Islet precursor cell (in vitro differentiated cells): ENCODE data around the gene PAAF1.
A peak's percentile ranks its signal among the peaks of the same experiment; 100 is the strongest.
"Not testable (repeated sequence)": the region's sequence is repeated elsewhere in the genome, so short reads cannot be mapped to it uniquely, and the experiment has no call there.

Experiments
- DNase-seq: peaks from one replicate; pipeline ENCODE4 v3.0.0-alpha.2; 2018

PAAF1 gene

GRCh38 chr11:73888244-73888643 is 11.4 kb downstream of the PAAF1 start:
- no peak for DNase-seq

GRCh38 chr11:73889019-73889418 is 12.2 kb downstream of the PAAF1 start:
- no peak for DNase-seq

GRCh38 chr11:73889536-73889935 is 12.7 kb downstream of the PAAF1 start:
- no peak for DNase-seq

- no peak for DNase-seq
Measured at GRCh38 chr11:73893041-73893440, 16.2 kb downstream of the PAAF1 start.

GRCh38 chr11:73894725-73895335 is 18.0 kb downstream of the PAAF1 start:
- DNase-seq: no peak

GRCh38 chr11:73902303-73902702 is 25.5 kb downstream of the PAAF1 start:
- no peak for DNase-seq

- peak; percentile 65 for DNase-seq
Measured at GRCh38 chr11:73907191-73907590, 30.4 kb downstream of the PAAF1 start.

- DNase-seq: no peak
Measured at GRCh38 chr11:73912026-73912425, 35.2 kb downstream of the PAAF1 start.

- no peak for DNase-seq
Measured at GRCh38 chr11:73913472-73913871, 36.7 kb downstream of the PAAF1 start.

GRCh38 chr11:73914284-73914683 is 37.5 kb downstream of the PAAF1 start:
- no peak for DNase-seq

GRCh38 chr11:73916435-73916834 is 39.6 kb downstream of the PAAF1 start:
- no peak for DNase-seq

GRCh38 chr11:73921180-73921579 is 44.4 kb downstream of the PAAF1 start:
- DNase-seq: no peak

- DNase-seq: no peak
Measured at GRCh38 chr11:73929388-73929787, 52.6 kb downstream of the PAAF1 start.

GRCh38 chr11:73931039-73931645 is 54.3 kb downstream of the PAAF1 start:
- peak; percentile 81 for DNase-seq

- DNase-seq: no peak
Measured at GRCh38 chr11:73931951-73932350, 55.2 kb downstream of the PAAF1 start.

- no peak for DNase-seq
Measured at GRCh38 chr11:73932781-73933180, 56.0 kb downstream of the PAAF1 start.

- DNase-seq: not testable (repeated sequence)
Measured at GRCh38 chr11:73936047-73936446, 59.2 kb downstream of the PAAF1 start.

- no peak for DNase-seq
Measured at GRCh38 chr11:73939096-73939495, 62.3 kb downstream of the PAAF1 start.

GRCh38 chr11:73940801-73941570 is 64.2 kb downstream of the PAAF1 start:
- DNase-seq: peak; percentile 20

GRCh38 chr11:73942010-73942409 is 65.2 kb downstream of the PAAF1 start:
- DNase-seq: peak; percentile 14

GRCh38 chr11:73944085-73944484 is 67.3 kb downstream of the PAAF1 start:
- DNase-seq: peak; percentile 11

- peak; percentile 15 for DNase-seq
Measured at GRCh38 chr11:73944901-73945300, 68.1 kb downstream of the PAAF1 start.

- peak; percentile 7 for DNase-seq
Measured at GRCh38 chr11:73945396-73945795, 68.6 kb downstream of the PAAF1 start.

GRCh38 chr11:73946798-73947458 is 70.1 kb downstream of the PAAF1 start:
- DNase-seq: peak; percentile 7
